BJ (cell line): ENCODE data around the gene PPDPF. TPM values are rescaled to one million over a fixed set of nuclear protein-coding genes. Genes with fewer than 3 reads are reported as not detected.

Source experiments
- CTCF ChIA-PET: fragments of 350-600 bp; formaldehyde crosslinking; extraction: SDS; loops from one replicate; lab custom pipeline; 2021; ENCODE audit warnings: antibody characterized with exemption, inconsistent platforms; lab: Yijun Ruan, JAX
- POLR2A ChIA-PET: fragments of 300-600 bp; sonication (Branson Sonifier 250); formaldehyde crosslinking; extraction: SDS; loops from one replicate; lab custom pipeline; 2021; ENCODE audit warnings: antibody characterized with exemption; lab: Charles Lee
- DNase-seq: peaks from one replicate; pipeline ENCODE4 v3.0.0-alpha.2; 2011; ENCODE audit warnings: low read depth
- H3K27me3 ChIP-seq: 2 replicates; pipeline ENCODE4 v1.6.0; 2011; ENCODE audit warnings: low read length; ENCODE audit not compliant: control insufficient read depth, insufficient read depth
- H3K36me3 ChIP-seq: 2 replicates; pipeline ENCODE4 v1.5.1; 2011; ENCODE audit warnings: low read length; ENCODE audit not compliant: control insufficient read depth, insufficient read depth
- H3K4me3 ChIP-seq: 2 replicates; pipeline ENCODE4 v1.5.1; 2011; ENCODE audit warnings: low read depth, mild to moderate bottlenecking, control low read depth, low read length
- CTCF ChIP-seq: IDR thresholded peaks from 2 replicates; pipeline ENCODE4 v1.5.1; 2011; ENCODE audit warnings: low read depth, mild to moderate bottlenecking, control low read depth, inconsistent platforms, low read length, moderate library complexity; ENCODE audit not compliant: insufficient read depth
- polyA plus RNA-seq: library from polyadenylated mRNA; depleted of rRNA; stranded (reverse); fragments of >200 nt; gene quantifications from 2 replicates; pipeline ENCODE4 v1.2.3, GENCODE V29; 2011

The PPDPF gene
- polyA plus RNA-seq, 1 experiment = 26.9 TPM

GRCh38 chr20:63562461-63563224 is 42.1 kb downstream of the PPDPF start:
- TF ChIP-seq CTCF = no peak
- ChIA-PET CTCF (interaction anchor here (0.6 to 0.8 kb wide), 3 partner anchors 25 to 383 kb away, joined by 3 read pairs; partner anchors contain the start of gene PTK6), POLR2A (no interaction called here)
- Histone ChIP-seq H3K4me3 (no peak overlapping the region), H3K27me3 (no peaks in the 10 kb centered on the region), H3K36me3 (peaks cover 33% of the 10 kb centered on the region)
- no peak for DNase-seq

- TF ChIP-seq CTCF = no peak
- no peak for DNase-seq
- Histone ChIP-seq H3K27me3 (no peaks in the 10 kb centered on the region), H3K4me3 (no peak overlapping the region), H3K36me3 (peaks cover 33% of the 10 kb centered on the region)
- ChIA-PET CTCF (interaction anchor here (0.6 to 0.8 kb wide), 3 partner anchors 26 to 382 kb away, joined by 3 read pairs; partner anchors contain the start of gene PTK6), POLR2A (no interaction called here)
Observed at GRCh38 chr20:63563225-63563935, 42.8 kb downstream of the PPDPF start.

GRCh38 chr20:63564036-63564810 is 43.7 kb downstream of the PPDPF start:
- no peak overlapping the region for H3K4me3 ChIP-seq
- ChIA-PET CTCF (no interaction called here), POLR2A (no interaction called here)
- H3K27me3 ChIP-seq = no peaks in the 10 kb centered on the region
- no peak for DNase-seq
- no peak for TF ChIP-seq CTCF
- H3K36me3 ChIP-seq = peaks cover 31% of the 10 kb centered on the region

GRCh38 chr20:63565021-63565698 is 44.6 kb downstream of the PPDPF start:
- H3K36me3 ChIP-seq = peaks cover 28% of the 10 kb centered on the region
- no peak for TF ChIP-seq CTCF
- DNase-seq = no peak
- ChIA-PET POLR2A (interaction anchor here (0.6 kb wide), 1 partner anchor 9 kb away, joined by 3 read pairs; the partner anchor contains the start of gene HELZ2), CTCF (no interaction called here)
- H3K4me3 ChIP-seq = no peak overlapping the region
- H3K27me3 ChIP-seq = no peaks in the 10 kb centered on the region
